ENCODE measurements around the gene SLC22A8. TPM values are rescaled to one million over a fixed set of nuclear protein-coding genes. Genes with fewer than 3 reads are reported as not detected.

The SLC22A8 gene
- total RNA-seq, 2 donors from 2014 or later = 0.11 TPM; not detected in 1

GRCh38 chr11:63017306-63017974 lies 1.8 kb upstream of the SLC22A8 start:
- Histone ChIP-seq H3K9me3 (no peaks in the 10 kb centered on the region), H3K36me3 (no peaks in the 10 kb centered on the region), H3K4me3 (no peak overlapping the region), H3K27ac (no peak overlapping the region), H3K27me3 (replicated peaks; ENCODE audit: insufficient read depth) (no peaks in the 10 kb centered on the region), H3K4me1 (replicated peaks) (no peaks in the 10 kb centered on the region)
- intact Hi-C loops (cut with DNase I) = no loop called here
- DNase-seq (ENCODE audit: low spot score) = no peak
- TF ChIP-seq POLR2AphosphoS5 (IDR thresholded peaks at IDR 0.05) = no peak
- TF ChIP-seq POLR2A (IDR thresholded peaks at IDR 0.05) = no peak
- TF ChIP-seq, protein P1, sequence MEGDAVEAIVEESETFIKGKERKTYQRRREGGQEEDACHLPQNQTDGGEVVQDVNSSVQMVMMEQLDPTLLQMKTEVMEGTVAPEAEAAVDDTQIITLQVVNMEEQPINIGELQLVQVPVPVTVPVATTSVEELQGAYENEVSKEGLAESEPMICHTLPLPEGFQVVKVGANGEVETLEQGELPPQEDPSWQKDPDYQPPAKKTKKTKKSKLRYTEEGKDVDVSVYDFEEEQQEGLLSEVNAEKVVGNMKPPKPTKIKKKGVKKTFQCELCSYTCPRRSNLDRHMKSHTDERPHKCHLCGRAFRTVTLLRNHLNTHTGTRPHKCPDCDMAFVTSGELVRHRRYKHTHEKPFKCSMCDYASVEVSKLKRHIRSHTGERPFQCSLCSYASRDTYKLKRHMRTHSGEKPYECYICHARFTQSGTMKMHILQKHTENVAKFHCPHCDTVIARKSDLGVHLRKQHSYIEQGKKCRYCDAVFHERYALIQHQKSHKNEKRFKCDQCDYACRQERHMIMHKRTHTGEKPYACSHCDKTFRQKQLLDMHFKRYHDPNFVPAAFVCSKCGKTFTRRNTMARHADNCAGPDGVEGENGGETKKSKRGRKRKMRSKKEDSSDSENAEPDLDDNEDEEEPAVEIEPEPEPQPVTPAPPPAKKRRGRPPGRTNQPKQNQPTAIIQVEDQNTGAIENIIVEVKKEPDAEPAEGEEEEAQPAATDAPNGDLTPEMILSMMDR (IDR thresholded peaks at IDR 0.05) = no peak
- 32% methylated on average over 8 of the region's 8 CpGs for WGBS

GRCh38 chr11:63014408-63015055 lies 1.1 kb downstream of the SLC22A8 start:
- intact Hi-C loops (cut with DNase I) = no loop called here
- no peak for DNase-seq (ENCODE audit: low spot score)
- no peaks in the 10 kb centered on the region for H3K4me1 ChIP-seq (replicated peaks)
- no peak overlapping the region for H3K27ac ChIP-seq
- H3K36me3 ChIP-seq = no peaks in the 10 kb centered on the region
- TF ChIP-seq, protein P1 (IDR thresholded peaks at IDR 0.05) = no peak
- TF ChIP-seq POLR2AphosphoS5 (IDR thresholded peaks at IDR 0.05) (no peak), POLR2A (IDR thresholded peaks at IDR 0.05) (no peak)
- WGBS = 95% methylated on average over 13 of the region's 13 CpGs
- H3K4me3 ChIP-seq = no peak overlapping the region
- no peaks in the 10 kb centered on the region for H3K27me3 ChIP-seq (replicated peaks; ENCODE audit: insufficient read depth)
- no peaks in the 10 kb centered on the region for H3K9me3 ChIP-seq

GRCh38 chr11:63012839-63013238 lies 2.8 kb downstream of the SLC22A8 start:
- Histone ChIP-seq H3K36me3 (no peaks in the 10 kb centered on the region), H3K27ac (no peak overlapping the region), H3K4me3 (no peak overlapping the region), H3K4me1 (replicated peaks) (no peaks in the 10 kb centered on the region), H3K9me3 (no peaks in the 10 kb centered on the region), H3K27me3 (replicated peaks; ENCODE audit: insufficient read depth) (no peaks in the 10 kb centered on the region)
- intact Hi-C loops (cut with DNase I) = no loop called here
- DNase-seq (ENCODE audit: low spot score) = no peak
- 94% methylated on average over 1 of the region's 1 CpG for WGBS
- TF ChIP-seq POLR2AphosphoS5 (IDR thresholded peaks at IDR 0.05) = no peak
- TF ChIP-seq, protein P1 (IDR thresholded peaks at IDR 0.05) = no peak
- TF ChIP-seq POLR2A (IDR thresholded peaks at IDR 0.05) = no peak

DNA sequence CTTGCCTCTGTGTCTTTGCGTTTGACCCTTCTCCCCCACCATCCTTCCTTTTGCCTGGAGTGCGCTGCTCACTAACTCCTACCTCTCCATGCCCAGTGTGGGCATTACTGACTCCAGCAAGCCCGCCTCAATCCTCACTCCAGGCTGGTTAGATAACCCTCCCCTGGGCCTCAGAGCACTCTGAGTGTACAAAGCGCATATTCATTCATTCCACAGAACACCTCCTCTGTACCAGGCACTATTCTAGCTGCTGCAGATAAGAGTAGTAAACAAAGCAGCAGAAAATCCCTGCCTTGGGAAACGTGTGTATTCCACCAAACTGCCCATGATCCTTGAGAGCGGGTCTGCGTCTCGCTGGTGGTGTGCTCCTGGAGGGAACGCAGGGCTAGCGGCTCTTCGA lies 3.2 kb downstream of the SLC22A8 start:
- Histone ChIP-seq H3K36me3 (no peaks in the 10 kb centered on the region), H3K4me3 (no peak overlapping the region), H3K27me3 (replicated peaks; ENCODE audit: insufficient read depth) (no peaks in the 10 kb centered on the region), H3K27ac (no peak overlapping the region), H3K9me3 (no peaks in the 10 kb centered on the region), H3K4me1 (replicated peaks) (no peaks in the 10 kb centered on the region)
- TF ChIP-seq, protein P1 (IDR thresholded peaks at IDR 0.05) = no peak
- no peak for TF ChIP-seq POLR2A (IDR thresholded peaks at IDR 0.05)
- TF ChIP-seq POLR2AphosphoS5 (IDR thresholded peaks at IDR 0.05) = no peak
- intact Hi-C loops (cut with DNase I) = no loop called here
- 85% methylated on average over 11 of the region's 11 CpGs for WGBS
- DNase-seq (ENCODE audit: low spot score) = no peak

Measured in prostate gland (tissue), 2 donors.